Naive B cell (primary cell): ENCODE results near the gene LONRF3. TPM values are rescaled to one million over a fixed set of nuclear protein-coding genes. Genes with fewer than 3 reads are reported as not detected.

ENCODE experiments used
- ATAC-seq, 2 donors: fragments of 150-1000 bp; cut with Tn5 transposase; 2 replicates each; pipeline ENCODE4 v1.10.0; 2021; ENCODE audit warnings: low read depth in 2 of 2, mild to moderate bottlenecking in 2 of 2, moderate library complexity in 2 of 2
- DNase-seq: peaks from one replicate; pipeline ENCODE4 v3.0.0; 2022
- H3K27ac Mint-ChIP-seq, 6 donors: one replicate each; pipeline ENCODE4 v1.8.0; 2020 to 2022; ENCODE audit warnings: mild to moderate bottlenecking in 6 of 6, mixed read lengths in 6 of 6, moderate library complexity in 5 of 6, inconsistent platforms in 2 of 6
- H3K27me3 Mint-ChIP-seq, 3 donors: one replicate each; pipeline ENCODE4 v1.8.0; 2021 to 2022; ENCODE audit warnings: mixed read lengths in 3 of 3, mild to moderate bottlenecking in 1 of 3
- H3K36me3 Mint-ChIP-seq, 2 donors: one replicate each; pipeline ENCODE4 v1.8.0; 2020 to 2022; ENCODE audit warnings: mixed read lengths in 2 of 2, inconsistent platforms in 1 of 2, mild to moderate bottlenecking in 1 of 2
- H3K4me1 Mint-ChIP-seq, 3 donors: one replicate each; pipeline ENCODE4 v1.8.0; 2020 to 2022; ENCODE audit warnings: mixed read lengths in 3 of 3, inconsistent platforms in 1 of 3, mild to moderate bottlenecking in 1 of 3, moderate library complexity in 1 of 3
- H3K4me3 Mint-ChIP-seq, 8 donors: one replicate each; pipeline ENCODE4 v1.8.0; 2020 to 2022; ENCODE audit warnings: mild to moderate bottlenecking in 8 of 8, mixed read lengths in 8 of 8, moderate library complexity in 8 of 8, inconsistent platforms in 2 of 8
- H3K9me3 Mint-ChIP-seq, 7 donors: one replicate each; pipeline ENCODE4 v1.8.0; 2020 to 2022; ENCODE audit warnings: mixed read lengths in 7 of 7, mild to moderate bottlenecking in 5 of 7, inconsistent platforms in 2 of 7, moderate library complexity in 1 of 7
- polyA plus RNA-seq, 6 donors: library from polyadenylated mRNA; unstranded; fragments of 300-500 nt; fragmentation: Illumina TruSeq; gene quantifications; one replicate each; pipeline ENCODE4 v1.2.3, GENCODE V29; 2021; ENCODE audit warnings: low read depth in 6 of 6

The LONRF3 gene
- polyA plus RNA-seq, 6 donors from 2014 or later: 0.09 to 0.15 (median 0.12) TPM; not detected in 2

DNA sequence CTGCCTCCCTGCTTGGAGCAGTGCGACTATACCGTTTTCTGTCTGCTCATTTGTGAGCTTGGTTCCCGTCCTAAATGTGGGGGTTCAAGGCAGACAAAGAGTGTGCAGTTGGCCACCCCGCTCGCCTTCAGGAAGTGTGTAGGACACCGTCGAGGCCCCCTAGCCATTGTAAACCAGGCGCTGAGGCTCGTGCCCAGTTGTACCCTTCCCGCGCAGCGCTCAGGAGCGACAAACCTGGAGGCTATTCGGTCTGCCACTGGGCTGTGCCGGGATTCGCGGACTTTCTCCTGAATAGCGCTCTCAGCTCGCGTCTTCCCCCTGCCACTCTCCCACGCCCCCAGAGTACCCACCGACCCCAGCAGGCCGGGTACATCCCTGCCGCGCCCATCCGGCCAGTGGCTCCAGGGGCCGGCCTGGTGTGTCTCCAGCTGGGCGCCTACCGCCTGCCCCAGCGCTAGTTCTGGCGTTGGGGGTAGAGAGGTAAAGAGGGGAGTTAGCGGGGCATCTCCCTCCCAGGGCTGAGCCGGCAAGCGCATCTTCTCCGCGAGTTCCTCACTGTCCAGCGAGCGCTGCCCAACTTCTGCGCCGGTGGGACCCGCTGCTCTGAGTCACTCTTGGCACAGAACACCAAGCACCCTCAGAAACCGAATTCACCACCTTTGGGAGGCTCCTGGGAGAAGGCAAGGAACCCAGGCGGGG, 880 bp upstream of the LONRF3 start:
- Mint-ChIP-seq H3K4me1 (peaks cover 7 to 28% (median 17%) of the 10 kb centered on the region in 3 donors), H3K9me3 (peaks cover 0 to 7% (median 0%) of the 10 kb centered on the region in 7 donors), H3K4me3 (peak overlapping the region in 6 of 8 donors; percentile 2 to 92 (median 87)), H3K36me3 (no peaks in the 10 kb centered on the region), H3K27ac (peak overlapping the region in 1 of 6 donors; percentile 71), H3K27me3 (peaks cover 26 to 62% (median 45%) of the 10 kb centered on the region in 3 donors)
- ATAC-seq: no peak
- no peak for DNase-seq

GRCh38 chrX:118974908-118975671, 672 bp downstream of the LONRF3 start:
- H3K4me1 Mint-ChIP-seq: peaks cover 7 to 28% (median 17%) of the 10 kb centered on the region in 3 donors
- H3K36me3 Mint-ChIP-seq: no peaks in the 10 kb centered on the region
- H3K9me3 Mint-ChIP-seq: peaks cover 0 to 4% (median 0%) of the 10 kb centered on the region in 7 donors
- peak; percentile 72 to 73 for ATAC-seq
- peak overlapping the region; percentile 83 to 97 (median 90) for H3K4me3 Mint-ChIP-seq
- H3K27ac Mint-ChIP-seq: peak overlapping the region in 4 of 6 donors; percentile 78 to 94 (median 86)
- H3K27me3 Mint-ChIP-seq: peaks cover 21 to 54% (median 36%) of the 10 kb centered on the region in 3 donors
- peak; percentile 51 for DNase-seq

DNA sequence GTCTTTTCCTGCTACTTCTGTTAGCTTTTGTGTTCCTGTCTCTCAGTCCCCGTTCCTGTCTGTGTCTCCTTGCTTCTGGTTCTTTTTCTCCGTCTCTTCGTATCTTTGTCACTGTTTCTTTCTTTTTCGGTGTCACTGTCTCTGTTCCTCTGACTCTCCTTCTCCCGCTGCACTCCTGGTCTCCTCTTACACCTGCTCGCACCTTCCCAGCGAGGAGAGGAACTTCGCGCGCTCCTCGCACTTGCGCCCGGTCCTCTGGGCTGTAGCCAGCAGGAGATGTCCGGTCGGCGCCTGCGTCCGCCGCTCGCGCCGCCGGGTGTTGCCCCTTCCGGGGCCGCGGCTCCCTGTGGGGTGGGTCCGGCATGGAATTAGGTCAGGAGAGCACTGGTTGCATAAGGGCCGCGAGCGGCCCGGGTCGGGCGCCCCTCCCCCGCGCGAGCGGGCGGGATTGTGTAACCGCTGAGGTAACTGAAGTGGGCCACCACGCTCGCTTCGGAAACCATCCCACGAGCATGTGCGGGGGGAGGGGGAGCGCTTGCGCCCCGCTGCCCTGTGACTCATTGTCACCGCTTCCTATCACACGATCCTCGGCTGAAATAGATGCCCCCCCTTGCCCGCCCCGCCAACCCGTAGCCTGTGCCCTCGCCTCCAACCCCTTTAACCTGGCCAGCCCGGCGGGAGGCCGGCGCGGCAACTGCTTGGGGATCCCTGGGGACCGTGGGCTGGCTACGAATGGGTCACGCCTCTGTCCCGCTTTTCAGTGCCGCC, 1.6 kb downstream of the LONRF3 start:
- Mint-ChIP-seq H3K36me3 (no peaks in the 10 kb centered on the region), H3K27me3 (peaks cover 16 to 48% (median 28%) of the 10 kb centered on the region in 3 donors), H3K4me1 (peaks cover 7 to 28% (median 17%) of the 10 kb centered on the region in 3 donors), H3K4me3 (peak overlapping the region; percentile 75 to 97 (median 88)), H3K9me3 (peaks cover 0 to 4% (median 0%) of the 10 kb centered on the region in 7 donors), H3K27ac (peak overlapping the region in 5 of 6 donors; percentile 40 to 90 (median 78))
- DNase-seq (peak; percentile 51), ATAC-seq (peak; percentile 32 to 35)

DNA sequence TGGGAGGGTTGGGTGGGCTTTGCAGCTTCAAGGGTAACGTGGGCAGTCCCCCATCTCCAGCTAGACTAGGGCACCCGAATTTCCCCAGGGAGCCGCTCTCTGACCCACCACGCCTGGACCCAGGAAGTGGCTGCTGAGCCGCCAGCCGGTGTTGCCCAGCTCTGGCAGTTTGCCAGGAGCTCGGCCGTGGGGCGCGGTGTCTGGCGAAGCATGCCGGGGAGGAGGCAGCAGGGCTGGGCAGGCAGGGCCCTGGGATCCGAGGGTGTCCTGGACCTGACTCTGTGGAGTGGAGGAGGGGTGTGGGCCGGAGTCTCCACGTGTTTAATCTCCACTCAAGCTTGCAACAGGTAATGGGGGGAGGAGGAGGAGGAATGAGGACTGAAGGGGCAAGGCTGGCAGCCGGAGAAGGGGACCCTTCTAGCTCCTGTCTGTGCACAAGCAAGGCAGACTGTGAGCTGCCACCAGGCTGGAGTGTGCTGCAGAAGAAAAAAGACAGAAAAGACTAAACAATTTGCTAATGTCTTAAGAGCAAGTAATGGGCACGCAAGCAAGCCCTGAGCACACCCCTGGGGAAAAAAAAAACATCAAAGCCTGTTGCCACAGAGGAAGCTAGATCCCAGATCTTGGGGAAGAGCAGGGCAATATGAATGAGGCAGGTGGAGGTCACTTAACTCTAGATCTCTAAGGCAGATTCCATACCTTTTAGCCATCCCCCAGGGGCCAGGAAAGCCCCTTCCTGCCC, 2.4 kb downstream of the LONRF3 start:
- peaks cover 0 to 4% (median 0%) of the 10 kb centered on the region in 7 donors for H3K9me3 Mint-ChIP-seq

DNA sequence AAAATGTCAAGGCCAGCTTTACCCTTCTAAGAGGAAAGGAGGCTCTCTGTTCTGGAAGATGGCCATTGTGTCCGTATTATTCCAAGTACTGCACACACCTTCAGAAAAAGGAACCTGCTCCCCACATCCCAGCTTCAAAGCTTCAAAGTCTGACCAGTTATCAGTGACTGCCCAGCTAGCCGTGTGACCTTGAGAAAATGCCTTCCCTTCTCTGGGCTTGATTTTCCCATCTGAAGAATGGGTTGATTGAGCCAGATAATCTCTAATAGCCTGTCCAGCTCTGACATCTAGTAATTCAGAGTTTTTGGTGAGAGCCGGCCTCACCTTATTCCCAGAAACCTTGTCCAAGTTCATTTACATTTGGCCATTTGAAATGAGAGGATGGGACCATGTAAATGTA, 3.0 kb downstream of the LONRF3 start:
- Mint-ChIP-seq H3K27me3 (peaks cover 12 to 40% (median 23%) of the 10 kb centered on the region in 3 donors), H3K4me3 (peak overlapping the region in 3 of 8 donors; percentile 55 to 87 (median 71)), H3K27ac (peak overlapping the region in 1 of 6 donors; percentile 21), H3K36me3 (no peaks in the 10 kb centered on the region), H3K4me1 (peaks cover 7 to 28% (median 17%) of the 10 kb centered on the region in 3 donors), H3K9me3 (peaks cover 0 to 6% (median 0%) of the 10 kb centered on the region in 7 donors)
- DNase-seq: no peak
- no peak for ATAC-seq

More for the DNA sequence above, 2.4 kb downstream of the LONRF3 start:
- ATAC-seq (no peak), DNase-seq (no peak)
- Mint-ChIP-seq H3K4me3 (peak overlapping the region; percentile 15 to 87 (median 73)), H3K27me3 (peaks cover 13 to 44% (median 26%) of the 10 kb centered on the region in 3 donors), H3K36me3 (no peaks in the 10 kb centered on the region), H3K27ac (peak overlapping the region in 1 of 6 donors; percentile 80), H3K4me1 (peaks cover 7 to 28% (median 17%) of the 10 kb centered on the region in 3 donors)

- Mint-ChIP-seq H3K27ac (no peak overlapping the region), H3K4me1 (peaks cover 7 to 23% (median 10%) of the 10 kb centered on the region in 3 donors), H3K9me3 (peaks cover 0 to 6% (median 0%) of the 10 kb centered on the region in 7 donors), H3K4me3 (peak overlapping the region in 1 of 8 donors; percentile 71), H3K36me3 (no peaks in the 10 kb centered on the region), H3K27me3 (peaks cover 9 to 31% (median 15%) of the 10 kb centered on the region in 3 donors)
- no peak for ATAC-seq
- DNase-seq: no peak
Measured at GRCh38 chrX:118978451-118978850, 4.0 kb downstream of the LONRF3 start.

- Mint-ChIP-seq H3K9me3 (peaks cover 0 to 3% (median 0%) of the 10 kb centered on the region in 7 donors), H3K27ac (no peak overlapping the region), H3K4me3 (no peak overlapping the region), H3K4me1 (peaks cover 2 to 7% (median 2%) of the 10 kb centered on the region in 3 donors), H3K27me3 (peaks cover 5 to 12% (median 10%) of the 10 kb centered on the region in 3 donors), H3K36me3 (no peaks in the 10 kb centered on the region)
- DNase-seq (no peak), ATAC-seq (no peak)
Measured at GRCh38 chrX:118980761-118981160, 6.3 kb downstream of the LONRF3 start.

DNA sequence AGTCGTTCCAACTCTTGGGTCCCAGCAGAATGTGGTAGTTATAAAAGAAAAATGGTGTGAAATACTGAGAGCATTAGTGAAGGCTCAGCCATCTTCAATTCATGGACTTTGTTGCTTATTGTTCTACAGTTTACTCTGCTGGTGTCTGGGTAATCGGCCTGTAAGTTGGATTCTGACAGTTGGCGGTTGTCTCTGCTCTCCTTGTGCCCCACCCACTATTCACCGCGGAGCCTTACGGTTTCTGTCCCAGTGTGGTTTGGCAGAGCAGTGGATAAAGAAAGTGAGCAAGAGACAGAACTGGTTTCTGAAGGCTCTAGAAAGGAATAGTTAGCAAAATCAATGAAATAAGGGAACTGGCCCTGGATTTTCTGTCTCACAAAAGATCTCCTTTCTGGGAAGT, 9.1 kb downstream of the LONRF3 start:
- Mint-ChIP-seq H3K9me3 (peaks cover 0 to 3% (median 0%) of the 10 kb centered on the region in 7 donors), H3K36me3 (no peaks in the 10 kb centered on the region), H3K4me3 (no peak overlapping the region), H3K27ac (peak overlapping the region in 1 of 6 donors; percentile 2), H3K27me3 (peaks cover 0 to 9% (median 4%) of the 10 kb centered on the region in 3 donors), H3K4me1 (no peaks in the 10 kb centered on the region)
- ATAC-seq: no peak
- DNase-seq: no peak

- DNase-seq (no peak), ATAC-seq (no peak)
- Mint-ChIP-seq H3K4me3 (no peak overlapping the region), H3K9me3 (peaks cover 0 to 4% (median 0%) of the 10 kb centered on the region in 7 donors), H3K4me1 (peaks cover 0 to 10% (median 7%) of the 10 kb centered on the region in 3 donors), H3K27ac (peak overlapping the region in 1 of 6 donors; percentile 24), H3K36me3 (peaks cover 0 to 10% of the 10 kb centered on the region in 2 donors), H3K27me3 (peaks cover 0 to 24% (median 9%) of the 10 kb centered on the region in 3 donors)
Measured at GRCh38 chrX:118988911-118989310, 14.5 kb downstream of the LONRF3 start.

GRCh38 chrX:118989886-118990285, 15.5 kb downstream of the LONRF3 start:
- peaks cover 0 to 4% (median 0%) of the 10 kb centered on the region in 7 donors for H3K9me3 Mint-ChIP-seq
- H3K27ac Mint-ChIP-seq: no peak overlapping the region
- peaks cover 0 to 25% (median 9%) of the 10 kb centered on the region in 3 donors for H3K27me3 Mint-ChIP-seq
- peaks cover 0 to 10% of the 10 kb centered on the region in 2 donors for H3K36me3 Mint-ChIP-seq
- DNase-seq: no peak
- no peak for ATAC-seq
- H3K4me3 Mint-ChIP-seq: no peak overlapping the region
- peaks cover 0 to 10% (median 7%) of the 10 kb centered on the region in 3 donors for H3K4me1 Mint-ChIP-seq

- Mint-ChIP-seq H3K27ac (no peak overlapping the region), H3K9me3 (peaks cover 0 to 4% (median 0%) of the 10 kb centered on the region in 7 donors), H3K4me1 (peaks cover 0 to 13% (median 7%) of the 10 kb centered on the region in 3 donors), H3K27me3 (peaks cover 4 to 33% (median 16%) of the 10 kb centered on the region in 3 donors), H3K4me3 (no peak overlapping the region), H3K36me3 (peaks cover 0 to 10% of the 10 kb centered on the region in 2 donors)
- no peak for ATAC-seq
- no peak for DNase-seq
Measured at GRCh38 chrX:118990512-118991227, 16.3 kb downstream of the LONRF3 start.
